Stimulated activated CD4-positive, alpha-beta T cell treated with anti-CD3 and anti-CD28 coated beads, Interleukin-15, amount 100 ng/mL, for 1 hour (primary cell): ENCODE results near the gene AKT3.
A peak's percentile ranks its signal among the peaks of the same experiment; 100 is the strongest.

Experiments
- DNase-seq, 2 donors: peaks; one replicate each; pipeline ENCODE4 v3.0.0-alpha.2; 2020; ENCODE audit warnings: low read depth in 1 of 2, low spot score in 1 of 2

AKT3 gene

GRCh38 chr1:243490748-243491686 lies 359.0 kb downstream of the AKT3 start:
- no peak for DNase-seq

GRCh38 chr1:243489681-243490546 lies 360.1 kb downstream of the AKT3 start:
- DNase-seq: no peak

- no peak for DNase-seq
Measured at GRCh38 chr1:243489158-243489527, 360.9 kb downstream of the AKT3 start.

- DNase-seq: no peak
Measured at GRCh38 chr1:243488459-243489157, 361.4 kb downstream of the AKT3 start.

- DNase-seq: no peak
Measured at GRCh38 chr1:243487649-243488227, 362.3 kb downstream of the AKT3 start.

- DNase-seq: no peak
Measured at GRCh38 chr1:243487036-243487648, 362.9 kb downstream of the AKT3 start.

GRCh38 chr1:243483952-243484351 lies 366.1 kb downstream of the AKT3 start:
- DNase-seq: no peak

GRCh38 chr1:243483071-243483771 lies 366.8 kb downstream of the AKT3 start:
- peak in 1 of 2 donors; percentile 12 for DNase-seq

- DNase-seq: no peak
Measured at GRCh38 chr1:243482141-243483022, 367.7 kb downstream of the AKT3 start.

GRCh38 chr1:243481101-243481500 lies 368.9 kb downstream of the AKT3 start:
- no peak for DNase-seq

GRCh38 chr1:243477731-243478290 lies 372.2 kb downstream of the AKT3 start:
- DNase-seq: no peak

- no peak for DNase-seq
Measured at GRCh38 chr1:243475966-243476365, 374.1 kb downstream of the AKT3 start.

GRCh38 chr1:243474906-243475305 lies 375.1 kb downstream of the AKT3 start:
- no peak for DNase-seq

- DNase-seq: no peak
Measured at GRCh38 chr1:243474136-243474881, 375.7 kb downstream of the AKT3 start.

GRCh38 chr1:243473227-243474135 lies 376.6 kb downstream of the AKT3 start:
- DNase-seq: no peak

- no peak for DNase-seq
Measured at GRCh38 chr1:243471754-243472745, 378.0 kb downstream of the AKT3 start.
